A673 (cell line): Measurements from ENCODE around the gene TTLL12. TPM values are rescaled to one million over a fixed set of nuclear protein-coding genes. Genes with fewer than 3 reads are reported as not detected.

Experiments
- BruUV-seq: library from RNA; stranded (reverse); fragments of 400-500 nt; replicated peaks from 2 replicates; lab custom pipeline; 2021; lab: Mats Ljungman, UMichigan
- CTCF ChIA-PET: fragments of 300-600 bp; sonication (Branson Sonifier 250); formaldehyde crosslinking; loops from one replicate; lab custom pipeline; 2022; ENCODE audit warnings: antibody characterized with exemption; lab: Charles Lee
- POLR2A ChIA-PET: fragments of 300-600 bp; sonication (Branson Sonifier 250); formaldehyde crosslinking; loops from one replicate; lab custom pipeline; 2022; ENCODE audit warnings: antibody characterized with exemption; ENCODE audit not compliant: low non-redundant PET; lab: Charles Lee
- DNase-seq: peaks from one replicate; pipeline ENCODE4 v3.0.0-alpha.2; 2015; ENCODE audit warnings: low spot score
- H3K27ac ChIP-seq: fragments of 200-600 bp; sonication (generic); 2 replicates; pipeline ENCODE4 v1.5.1; 2016; ENCODE audit warnings: mixed run types, low read depth, mild to moderate bottlenecking, mixed read lengths, antibody characterized with exemption, low read length; ENCODE audit not compliant: poor library complexity, severe bottlenecking
- H3K27me3 ChIP-seq: fragments of 200-600 bp; sonication (generic); replicated peaks from 2 replicates; pipeline ENCODE4 v1.6.1; 2017; ENCODE audit warnings: mixed run types, low read depth, mild to moderate bottlenecking, mixed read lengths, antibody characterized with exemption, low read length; ENCODE audit not compliant: insufficient read depth, poor library complexity
- H3K36me3 ChIP-seq: fragments of 200-600 bp; sonication (generic); 2 replicates; pipeline ENCODE4 v1.6.1; 2016; ENCODE audit warnings: mixed run types, mild to moderate bottlenecking, mixed read lengths, antibody characterized with exemption, low read length; ENCODE audit not compliant: insufficient read depth, poor library complexity, severe bottlenecking
- H3K4me1 ChIP-seq: fragments of 200-600 bp; sonication (generic); 2 replicates; pipeline ENCODE4 v1.6.1; 2017; ENCODE audit warnings: mixed run types, mild to moderate bottlenecking, mixed read lengths, antibody characterized with exemption, low read length; ENCODE audit not compliant: insufficient read depth, poor library complexity, severe bottlenecking
- H3K4me3 ChIP-seq: fragments of 200-600 bp; sonication (generic); 2 replicates; pipeline ENCODE4 v1.5.1; 2016; ENCODE audit warnings: low read depth, mixed run types, mild to moderate bottlenecking, mixed read lengths, low read length; ENCODE audit not compliant: poor library complexity, severe bottlenecking
- H3K9me3 ChIP-seq: fragments of 200-600 bp; sonication (generic); 2 replicates; pipeline ENCODE4 v1.6.1; 2016; ENCODE audit warnings: mixed run types, low read depth, mild to moderate bottlenecking, mixed read lengths, antibody characterized with exemption, low read length; ENCODE audit not compliant: poor library complexity, severe bottlenecking
- EZH2 ChIP-seq: fragments of 200-600 bp; sonication (generic); IDR thresholded peaks from 2 replicates; pipeline ENCODE4 v1.6.1; 2017; ENCODE audit warnings: borderline replicate concordance, low read depth, mild to moderate bottlenecking, mixed read lengths, antibody characterized with exemption, low read length; ENCODE audit not compliant: poor library complexity, severe bottlenecking
- intact Hi-C: fragments of 100-400 bp; cut with micrococcal nuclease; formaldehyde crosslinking; loops from one replicate; pipeline ENCODE4 v1.10.0; 2022; ENCODE audit not compliant: unreplicated experiment
- total RNA-seq: library from RNA; stranded (reverse); gene quantifications from 2 replicates; pipeline ENCODE4 v1.2.3, GENCODE V29; 2021
- TF ChIP-seq, protein P1 (sequence below): fragments of 300-800, 200-600 bp; sonication (generic); conservative IDR thresholded peaks from 2 replicates; pipeline ENCODE4 v1.5.1; 2017; ENCODE audit warnings: low read depth, mild to moderate bottlenecking, antibody characterized with exemption, low read length, moderate library complexity, mixed read lengths

The TTLL12 gene
- total RNA-seq, 1 experiment from 2014 or later: 138 TPM

GRCh38 chr22:43208703-43209522, 22.0 kb upstream of the TTLL12 start:
- intact Hi-C loops: no loop called here
- Histone ChIP-seq H3K27ac (no peak overlapping the region), H3K4me1 (no peaks in the 10 kb centered on the region), H3K27me3 (no peaks in the 10 kb centered on the region), H3K36me3 (no peaks in the 10 kb centered on the region), H3K9me3 (no peaks in the 10 kb centered on the region), H3K4me3 (no peak overlapping the region)
- no TSS peak for BruUV-seq
- DNase-seq: no peak
- TF ChIP-seq, protein P1, sequence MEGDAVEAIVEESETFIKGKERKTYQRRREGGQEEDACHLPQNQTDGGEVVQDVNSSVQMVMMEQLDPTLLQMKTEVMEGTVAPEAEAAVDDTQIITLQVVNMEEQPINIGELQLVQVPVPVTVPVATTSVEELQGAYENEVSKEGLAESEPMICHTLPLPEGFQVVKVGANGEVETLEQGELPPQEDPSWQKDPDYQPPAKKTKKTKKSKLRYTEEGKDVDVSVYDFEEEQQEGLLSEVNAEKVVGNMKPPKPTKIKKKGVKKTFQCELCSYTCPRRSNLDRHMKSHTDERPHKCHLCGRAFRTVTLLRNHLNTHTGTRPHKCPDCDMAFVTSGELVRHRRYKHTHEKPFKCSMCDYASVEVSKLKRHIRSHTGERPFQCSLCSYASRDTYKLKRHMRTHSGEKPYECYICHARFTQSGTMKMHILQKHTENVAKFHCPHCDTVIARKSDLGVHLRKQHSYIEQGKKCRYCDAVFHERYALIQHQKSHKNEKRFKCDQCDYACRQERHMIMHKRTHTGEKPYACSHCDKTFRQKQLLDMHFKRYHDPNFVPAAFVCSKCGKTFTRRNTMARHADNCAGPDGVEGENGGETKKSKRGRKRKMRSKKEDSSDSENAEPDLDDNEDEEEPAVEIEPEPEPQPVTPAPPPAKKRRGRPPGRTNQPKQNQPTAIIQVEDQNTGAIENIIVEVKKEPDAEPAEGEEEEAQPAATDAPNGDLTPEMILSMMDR: no peak
- no peak for TF ChIP-seq EZH2
- CTCF ChIA-PET: no interaction called here
- POLR2A ChIA-PET: interaction anchor here (0.6 kb wide), 1 partner anchor 504 kb away, joined by 15 read pairs; no protein-coding TSS in a partner anchor

GRCh38 chr22:43207849-43208702, 21.1 kb upstream of the TTLL12 start:
- no peak for DNase-seq
- no peaks in the 10 kb centered on the region for H3K36me3 ChIP-seq
- BruUV-seq: no TSS peak
- H3K9me3 ChIP-seq: no peaks in the 10 kb centered on the region
- no peaks in the 10 kb centered on the region for H3K4me1 ChIP-seq
- ChIA-PET CTCF (no interaction called here), POLR2A (no interaction called here)
- TF ChIP-seq, protein P1: no peak
- no peak for TF ChIP-seq EZH2
- H3K27ac ChIP-seq: no peak overlapping the region
- H3K4me3 ChIP-seq: no peak overlapping the region
- H3K27me3 ChIP-seq: no peaks in the 10 kb centered on the region
- intact Hi-C loops: no loop called here

DNA sequence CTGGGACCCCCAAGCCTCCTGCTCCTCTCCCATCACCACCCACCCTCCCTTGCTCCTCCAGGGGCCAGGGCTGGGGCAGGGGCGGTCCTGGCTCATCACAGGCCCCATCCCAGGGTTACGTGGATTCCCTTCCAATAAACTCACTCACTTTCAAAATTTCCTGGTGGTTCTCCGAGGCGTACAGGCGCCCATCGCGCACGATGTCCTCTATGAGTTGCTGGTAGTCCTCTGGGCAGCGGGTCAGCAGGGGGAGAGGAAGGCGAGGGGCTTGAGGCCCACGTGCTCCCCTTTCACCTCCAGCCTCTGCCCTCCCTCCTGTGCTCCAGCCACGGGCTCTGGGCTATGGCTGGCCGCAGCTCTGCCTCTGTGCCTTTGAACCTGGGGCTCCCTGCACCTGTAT, 20.5 kb upstream of the TTLL12 start:
- ChIA-PET CTCF (no interaction called here), POLR2A (no interaction called here)
- intact Hi-C loops: no loop called here
- Histone ChIP-seq H3K4me1 (no peaks in the 10 kb centered on the region), H3K36me3 (no peaks in the 10 kb centered on the region), H3K27me3 (no peaks in the 10 kb centered on the region), H3K4me3 (no peak overlapping the region), H3K9me3 (no peaks in the 10 kb centered on the region), H3K27ac (no peak overlapping the region)
- DNase-seq: no peak
- no peak for TF ChIP-seq EZH2
- TF ChIP-seq, protein P1: no peak
- no TSS peak for BruUV-seq
